Prostate gland (tissue), 2 donors: ENCODE data around the gene TLR6. TPM values are rescaled to one million over a fixed set of nuclear protein-coding genes. Genes with fewer than 3 reads are reported as not detected.

Experiments
- DNase-seq: peaks from one replicate; pipeline ENCODE4 v3.0.0-alpha.2; 2019; ENCODE audit warnings: low spot score
- H3K27ac ChIP-seq, 2 donors: fragments of 200-600 bp; sonication (generic); 2 replicates each; pipeline ENCODE4 v1.5.1; 2017 to 2019
- H3K27me3 ChIP-seq: fragments of 200-600 bp; sonication (generic); replicated peaks from 2 replicates; pipeline ENCODE4 v1.5.1; 2019; ENCODE audit not compliant: insufficient read depth
- H3K36me3 ChIP-seq, 2 donors: fragments of 200-600 bp; sonication (generic); 1 replicate in 1 of 2; 2 replicates in 1 of 2; pipeline versions ENCODE4 v1.5.1 to v1.8.1; 2017 to 2019
- H3K4me1 ChIP-seq: fragments of 200-600 bp; sonication (generic); replicated peaks from 2 replicates; pipeline ENCODE4 v1.5.1; 2019
- H3K4me3 ChIP-seq, 2 donors: fragments of 200-600 bp; sonication (generic); 2 replicates each; pipeline ENCODE4 v1.5.1; 2017 to 2019
- H3K9me3 ChIP-seq: fragments of 200-600 bp; sonication (generic); 2 replicates; pipeline ENCODE4 v1.5.1; 2017
- POLR2A ChIP-seq: fragments of 450-650 bp; IDR thresholded peaks from one replicate; pipeline ENCODE4 v1.6.1; 2016; ENCODE audit warnings: antibody characterized with exemption, mild to moderate bottlenecking
- POLR2AphosphoS5 ChIP-seq: sonication (generic); formaldehyde crosslinking; IDR thresholded peaks from one replicate; pipeline ENCODE4 v1.6.1; 2017; ENCODE audit warnings: antibody characterized with exemption
- WGBS: methylation state at CpG from one replicate; pipeline ENCODE4 v1.1.5; 2018; 5-methylcytosine and 5-hydroxymethylcytosine counted together
- intact Hi-C: fragments of 100-400 bp; cut with DNase I; formaldehyde crosslinking; loops from one replicate; pipeline ENCODE4 v1.14.2; 2022
- total RNA-seq, 2 donors: library from RNA; depleted of rRNA; stranded (reverse); fragments of >200 nt; gene quantifications; one replicate each; pipeline ENCODE4 v1.1.0, GENCODE V29; 2016
- TF ChIP-seq, protein P1 (sequence below), 4 experiments: fragments of 200-600 bp in 2 of 4; fragments of 450-650 bp in 2 of 4; sonication (generic) in 2 of 4; IDR thresholded peaks; 1 replicate in 3 of 4; 2 replicates in 1 of 4; pipeline ENCODE4 v1.5.1; 2016 to 2019; ENCODE audit warnings: antibody characterized with exemption in 4 of 4, mild to moderate bottlenecking in 2 of 4, moderate library complexity in 2 of 4

TLR6 gene
- total RNA-seq, 2 donors from 2014 or later: 1.0 to 1.5 TPM

DNA sequence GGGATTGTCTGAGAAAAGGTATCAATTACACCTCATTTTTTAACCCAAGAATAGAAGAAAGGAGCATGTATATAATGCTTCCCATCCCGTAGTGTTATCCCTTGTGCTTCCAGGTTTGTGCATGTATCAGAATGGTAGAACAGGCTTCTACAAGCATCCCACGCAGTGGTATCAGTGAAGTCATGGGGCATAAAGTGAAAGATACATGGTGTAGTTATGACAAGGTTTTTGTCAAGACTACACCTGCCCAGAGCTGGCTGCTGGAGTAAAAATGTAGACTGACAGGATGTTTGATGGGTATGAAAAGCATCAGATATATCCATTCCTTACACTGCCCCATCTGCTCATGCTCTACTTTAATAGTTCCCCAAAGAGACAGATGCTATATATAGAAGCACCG lies 61.5 kb downstream of the TLR6 start:
- Histone ChIP-seq H3K36me3 (no peaks in the 10 kb centered on the region), H3K4me3 (no peak overlapping the region), H3K27me3 (no peaks in the 10 kb centered on the region), H3K27ac (no peak overlapping the region), H3K9me3 (no peaks in the 10 kb centered on the region), H3K4me1 (no peaks in the 10 kb centered on the region)
- intact Hi-C loops: no loop called here
- 97% methylated on average over 3 of the region's 3 CpGs for WGBS
- no peak for DNase-seq
- TF ChIP-seq, protein P1, sequence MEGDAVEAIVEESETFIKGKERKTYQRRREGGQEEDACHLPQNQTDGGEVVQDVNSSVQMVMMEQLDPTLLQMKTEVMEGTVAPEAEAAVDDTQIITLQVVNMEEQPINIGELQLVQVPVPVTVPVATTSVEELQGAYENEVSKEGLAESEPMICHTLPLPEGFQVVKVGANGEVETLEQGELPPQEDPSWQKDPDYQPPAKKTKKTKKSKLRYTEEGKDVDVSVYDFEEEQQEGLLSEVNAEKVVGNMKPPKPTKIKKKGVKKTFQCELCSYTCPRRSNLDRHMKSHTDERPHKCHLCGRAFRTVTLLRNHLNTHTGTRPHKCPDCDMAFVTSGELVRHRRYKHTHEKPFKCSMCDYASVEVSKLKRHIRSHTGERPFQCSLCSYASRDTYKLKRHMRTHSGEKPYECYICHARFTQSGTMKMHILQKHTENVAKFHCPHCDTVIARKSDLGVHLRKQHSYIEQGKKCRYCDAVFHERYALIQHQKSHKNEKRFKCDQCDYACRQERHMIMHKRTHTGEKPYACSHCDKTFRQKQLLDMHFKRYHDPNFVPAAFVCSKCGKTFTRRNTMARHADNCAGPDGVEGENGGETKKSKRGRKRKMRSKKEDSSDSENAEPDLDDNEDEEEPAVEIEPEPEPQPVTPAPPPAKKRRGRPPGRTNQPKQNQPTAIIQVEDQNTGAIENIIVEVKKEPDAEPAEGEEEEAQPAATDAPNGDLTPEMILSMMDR (IDR thresholded peaks at IDR 0.05): no peak
- TF ChIP-seq POLR2A: no peak
- no peak for TF ChIP-seq POLR2AphosphoS5

DNA sequence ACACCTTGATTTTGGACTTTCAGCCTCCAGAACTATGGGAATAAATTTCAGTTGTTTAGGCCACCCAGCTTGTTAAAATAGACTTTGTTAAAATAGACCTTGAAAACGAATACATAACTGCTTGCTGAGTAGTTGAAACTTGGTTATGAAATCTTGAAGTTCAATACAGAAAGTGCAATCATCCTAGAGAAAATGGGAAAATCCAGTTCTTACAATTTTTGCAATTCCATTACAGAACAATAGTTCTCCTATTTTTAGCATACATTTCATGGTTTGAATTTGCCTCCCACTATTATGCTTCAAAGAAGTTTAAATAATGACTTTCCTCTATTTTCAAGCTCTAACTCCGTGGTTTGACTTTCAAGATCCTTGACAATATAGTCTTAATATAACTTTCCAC lies 62.6 kb downstream of the TLR6 start:
- TF ChIP-seq, protein P1 (IDR thresholded peaks at IDR 0.05): no peak
- no peak for TF ChIP-seq POLR2AphosphoS5
- TF ChIP-seq POLR2A: no peak
- H3K9me3 ChIP-seq: no peaks in the 10 kb centered on the region
- no peak overlapping the region for H3K27ac ChIP-seq
- intact Hi-C loops: no loop called here
- no peaks in the 10 kb centered on the region for H3K27me3 ChIP-seq
- no peaks in the 10 kb centered on the region for H3K36me3 ChIP-seq
- no peak for DNase-seq
- no peak overlapping the region for H3K4me3 ChIP-seq
- no peaks in the 10 kb centered on the region for H3K4me1 ChIP-seq
- 83% methylated on average over 2 of the region's 2 CpGs for whole genome bisulfite sequencing

DNA sequence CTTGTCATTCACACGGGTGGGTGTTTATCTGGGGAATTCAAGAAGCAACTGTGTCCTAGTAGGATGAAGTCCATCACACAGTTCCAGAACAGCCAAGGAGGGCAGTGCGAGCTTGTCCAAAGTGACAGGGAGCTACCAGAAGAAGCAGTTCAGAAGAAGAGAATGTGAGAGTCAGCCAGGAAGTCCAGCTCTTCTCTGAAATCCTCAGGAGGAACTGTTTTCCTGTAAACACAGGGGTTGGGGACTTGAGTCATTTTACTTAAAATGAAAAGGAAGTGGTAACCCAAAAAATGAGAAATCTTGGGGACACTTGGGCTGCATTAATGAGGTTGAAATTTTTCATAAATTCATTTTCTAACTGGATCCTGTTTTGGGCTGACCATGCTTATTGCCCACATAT lies 65.6 kb downstream of the TLR6 start:
- Histone ChIP-seq H3K9me3 (no peaks in the 10 kb centered on the region), H3K27me3 (no peaks in the 10 kb centered on the region), H3K27ac (no peak overlapping the region), H3K4me1 (no peaks in the 10 kb centered on the region), H3K4me3 (no peak overlapping the region), H3K36me3 (no peaks in the 10 kb centered on the region)
- intact Hi-C loops: no loop called here
- 73% methylated on average over 2 of the region's 2 CpGs for WGBS
- TF ChIP-seq POLR2A (no peak), POLR2AphosphoS5 (no peak)
- TF ChIP-seq, protein P1 (IDR thresholded peaks at IDR 0.05): no peak
- DNase-seq: no peak

DNA sequence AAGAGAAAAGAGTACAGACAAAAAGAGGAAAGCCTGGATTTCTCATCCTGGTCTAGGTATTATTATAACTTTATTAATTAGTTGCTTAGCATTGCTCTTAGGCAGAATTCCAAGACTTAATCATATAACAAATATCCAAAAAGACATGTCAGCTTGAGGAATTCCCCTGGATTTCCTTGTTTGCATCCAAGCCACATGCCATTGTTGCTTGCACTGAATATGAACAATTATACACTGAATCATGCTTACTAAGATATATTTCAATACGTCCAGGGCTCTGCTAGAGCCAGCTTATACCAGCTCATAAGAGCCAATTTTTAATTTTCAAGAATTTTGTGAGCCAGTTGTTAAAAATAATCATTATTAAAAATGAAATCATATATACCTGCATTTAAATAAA lies 68.3 kb downstream of the TLR6 start:
- Histone ChIP-seq H3K9me3 (no peaks in the 10 kb centered on the region), H3K36me3 (no peaks in the 10 kb centered on the region), H3K27ac (no peak overlapping the region), H3K4me3 (no peak overlapping the region), H3K4me1 (no peaks in the 10 kb centered on the region), H3K27me3 (no peaks in the 10 kb centered on the region)
- intact Hi-C loops: no loop called here
- no peak for DNase-seq
- TF ChIP-seq, protein P1 (IDR thresholded peaks at IDR 0.05): no peak
- no peak for TF ChIP-seq POLR2A
- no peak for TF ChIP-seq POLR2AphosphoS5
- 51% methylated on average over 1 of the region's 1 CpG for WGBS

DNA sequence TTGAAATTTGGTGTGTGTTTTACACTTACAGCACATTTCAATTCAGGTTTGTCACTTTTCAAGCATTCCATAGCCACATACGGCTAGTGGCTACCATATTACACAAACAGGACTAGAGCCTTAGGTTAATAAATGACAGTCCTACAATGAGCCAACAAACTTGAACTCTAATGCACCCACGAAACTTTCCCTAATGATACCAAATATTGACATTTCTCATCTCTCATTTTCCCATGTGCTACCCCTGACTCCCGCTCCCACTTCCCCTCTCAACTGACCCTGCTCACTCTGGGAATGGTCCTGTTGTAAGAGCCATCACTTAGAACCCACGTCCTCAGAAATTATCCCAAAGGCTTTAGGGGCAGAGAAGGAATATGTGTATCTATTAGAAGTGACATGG lies 68.9 kb downstream of the TLR6 start:
- 81% methylated on average over 4 of the region's 4 CpGs for WGBS
- H3K9me3 ChIP-seq: no peaks in the 10 kb centered on the region
- no peak overlapping the region for H3K27ac ChIP-seq
- H3K4me1 ChIP-seq: no peaks in the 10 kb centered on the region
- no peak overlapping the region for H3K4me3 ChIP-seq
- intact Hi-C loops: no loop called here
- no peaks in the 10 kb centered on the region for H3K36me3 ChIP-seq
- TF ChIP-seq POLR2AphosphoS5: no peak
- TF ChIP-seq, protein P1 (IDR thresholded peaks at IDR 0.05): no peak
- no peak for TF ChIP-seq POLR2A
- no peak for DNase-seq
- no peaks in the 10 kb centered on the region for H3K27me3 ChIP-seq
